Transverse colon (tissue), 3 donors: ENCODE measurements around the gene FILIP1L.

Experiments
- CTCF ChIP-seq, 5 experiments: fragments of 200-600 bp in 3 of 5; fragments of 450-650 bp in 2 of 5; sonication (generic) in 3 of 5; IDR thresholded peaks; 1 replicate in 2 of 5; 2 replicates in 3 of 5; pipeline ENCODE4 v1.5.1; 2016 to 2017; ENCODE audit warnings: antibody characterized with exemption in 5 of 5, inconsistent platforms in 3 of 5, mild to moderate bottlenecking in 2 of 5, moderate library complexity in 1 of 5
- POLR2A ChIP-seq: fragments of 450-650 bp; IDR thresholded peaks from one replicate; pipeline ENCODE4 v1.6.1; 2016; ENCODE audit warnings: antibody characterized with exemption, mild to moderate bottlenecking, moderate library complexity

DNA sequence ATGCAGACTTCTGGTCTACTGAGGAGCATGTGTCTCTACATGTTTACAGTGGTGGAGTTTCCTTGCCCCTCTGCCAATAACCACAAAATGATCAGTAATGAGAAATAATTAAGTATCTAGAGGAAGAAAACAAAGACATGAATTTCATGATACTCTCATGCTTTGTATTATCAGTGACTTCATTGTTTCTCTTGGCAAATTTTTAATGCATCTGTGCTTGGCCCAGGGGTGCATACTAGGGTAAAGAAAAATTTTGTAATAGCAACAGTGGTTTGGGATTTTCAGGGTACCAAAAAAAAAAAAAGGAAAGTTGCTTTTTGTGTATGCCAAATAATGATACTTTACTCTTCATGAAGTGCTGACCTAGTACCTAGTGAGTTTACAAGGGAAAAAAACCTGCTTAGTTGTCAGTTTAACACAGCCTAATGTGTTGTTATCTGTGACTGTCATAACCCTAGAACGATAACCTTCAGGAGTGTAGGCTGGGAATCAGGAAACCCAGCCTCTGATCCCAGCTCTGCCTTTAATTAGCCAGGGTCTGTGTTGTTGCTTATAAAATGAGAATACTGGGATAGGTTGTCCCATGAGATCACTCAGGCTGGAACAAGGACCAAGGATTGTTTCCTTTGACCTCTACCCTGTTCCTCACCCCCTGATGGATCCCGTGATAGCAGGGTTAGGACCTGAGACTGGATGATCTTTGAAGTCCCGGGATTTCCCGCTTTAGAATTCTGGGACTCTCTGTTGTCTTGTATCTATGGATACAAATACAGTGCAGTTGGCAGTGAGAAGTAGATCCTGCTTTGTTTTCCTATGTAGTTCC lies 179.1 kb downstream of the FILIP1L start:
- TF ChIP-seq CTCF (IDR thresholded peaks at IDR 0.05) (no peak), POLR2A (no peak)
